Loucy (cell line): ENCODE measurements around the gene C7orf57.

Experiments
- H2AFZ ChIP-seq: fragments of 200-600 bp; sonication (generic); 2 replicates; pipeline ENCODE4 v1.6.0; 2016; ENCODE audit warnings: antibody characterized with exemption, mild to moderate bottlenecking, low read length, moderate library complexity
- H3F3A ChIP-seq: fragments of 200-600 bp; 2 replicates; pipeline ENCODE4 v1.6.0; 2016; ENCODE audit warnings: antibody characterized with exemption, low read depth, mild to moderate bottlenecking
- H3K27me3 ChIP-seq: fragments of 200-600 bp; sonication (generic); 2 replicates; pipeline ENCODE4 v1.6.1; 2014; ENCODE audit warnings: low read length, mild to moderate bottlenecking; ENCODE audit not compliant: insufficient read depth, poor library complexity, severe bottlenecking
- H3K36me3 ChIP-seq: fragments of 200-600 bp; sonication (generic); 2 replicates; pipeline ENCODE4 v1.6.1; 2016; ENCODE audit warnings: low read length; ENCODE audit not compliant: insufficient read depth
- H3K4me1 ChIP-seq: fragments of 200-600 bp; sonication (generic); 2 replicates; pipeline ENCODE4 v1.5.1; 2014; ENCODE audit warnings: low read length, mild to moderate bottlenecking; ENCODE audit not compliant: insufficient read depth, poor library complexity, severe bottlenecking
- H3K4me2 ChIP-seq: fragments of 200-600 bp; sonication (generic); 2 replicates; pipeline ENCODE4 v1.6.0; 2014; ENCODE audit warnings: antibody characterized with exemption, low read length, low read depth, mild to moderate bottlenecking; ENCODE audit not compliant: poor library complexity, severe bottlenecking
- H3K4me3 ChIP-seq: fragments of 200-600 bp; sonication (generic); 2 replicates; pipeline ENCODE4 v1.5.1; 2014; ENCODE audit warnings: low read length, mild to moderate bottlenecking, mixed read lengths; ENCODE audit not compliant: poor library complexity, severe bottlenecking
- H3K79me2 ChIP-seq: fragments of 200-600 bp; sonication (generic); 2 replicates; pipeline ENCODE4 v1.6.1; 2014; ENCODE audit warnings: low read length; ENCODE audit not compliant: insufficient read depth
- H3K9ac ChIP-seq: fragments of 200-600 bp; sonication (generic); 2 replicates; pipeline ENCODE4 v1.6.0; 2014; ENCODE audit warnings: mild to moderate bottlenecking, low read depth, low read length, moderate library complexity; ENCODE audit not compliant: poor library complexity, severe bottlenecking
- H3K9me2 ChIP-seq: fragments of 200-600 bp; sonication (generic); replicated peaks from 2 replicates; pipeline ENCODE4 v1.6.1; 2016; ENCODE audit warnings: low read depth, low read length, mixed read lengths
- H3K9me3 ChIP-seq: fragments of 200-600 bp; sonication (generic); 2 replicates; pipeline ENCODE4 v1.6.1; 2014; ENCODE audit warnings: mild to moderate bottlenecking, antibody characterized with exemption, low read length, low read depth; ENCODE audit not compliant: insufficient read depth
- H4K20me1 ChIP-seq: fragments of 200-600 bp; sonication (generic); 2 replicates; pipeline ENCODE4 v1.6.0; 2014; ENCODE audit warnings: antibody characterized with exemption, low read length, mild to moderate bottlenecking; ENCODE audit not compliant: insufficient read depth, poor library complexity, severe bottlenecking
- EZH2phosphoT487 ChIP-seq: fragments of 200-600 bp; IDR thresholded peaks from 2 replicates; pipeline ENCODE4 v1.6.1; 2018; ENCODE audit warnings: antibody characterized with exemption, mild to moderate bottlenecking, moderate library complexity, borderline replicate concordance
- TF ChIP-seq, protein P1 (sequence below): fragments of 200-600 bp; sonication (generic); conservative IDR thresholded peaks from 2 replicates; pipeline ENCODE4 v1.5.1; 2014; ENCODE audit warnings: mild to moderate bottlenecking, antibody characterized with exemption, low read length

The C7orf57 gene

DNA sequence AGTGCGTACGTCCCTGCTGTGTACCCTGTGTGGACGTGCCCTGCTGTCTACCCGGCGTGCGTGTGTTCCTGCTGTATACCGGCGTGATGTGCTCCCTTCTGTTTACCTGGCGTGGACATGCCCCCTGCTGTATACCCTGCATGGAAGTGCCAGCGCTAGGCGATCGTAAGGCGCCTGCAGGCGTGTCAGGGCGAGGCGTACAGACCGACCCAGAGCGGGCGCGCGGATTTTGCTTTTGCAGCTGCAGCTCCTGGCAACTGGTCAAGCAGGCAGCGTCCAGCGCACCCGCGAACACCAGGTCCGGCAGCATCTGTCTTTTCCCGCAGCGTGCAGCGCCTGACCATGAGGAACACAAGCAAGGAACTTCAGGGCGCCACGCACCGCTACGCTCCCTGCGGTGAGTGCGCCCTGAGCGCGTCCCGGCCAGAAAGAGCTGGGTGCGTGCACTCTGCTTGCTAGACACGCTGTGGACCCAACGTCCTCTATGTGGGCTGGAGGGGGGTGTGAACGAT lies 680 bp downstream of the C7orf57 start:
- Histone ChIP-seq H3K9ac (no peak overlapping the region), H3K9me3 (no peaks in the 10 kb centered on the region; the same call in 1 of the 2 replicates), H3K27me3 (no peaks in the 10 kb centered on the region), H3K4me2 (no peak overlapping the region), H3K4me3 (no peak overlapping the region), H3F3A (no peaks in the 10 kb centered on the region), H3K36me3 (no peaks in the 10 kb centered on the region), H4K20me1 (no peaks in the 10 kb centered on the region), H3K9me2 (no peaks in the 10 kb centered on the region), H2AFZ (no peak overlapping the region), H3K4me1 (no peaks in the 10 kb centered on the region), H3K79me2 (no peaks in the 10 kb centered on the region)
- TF ChIP-seq EZH2phosphoT487 = no peak
- TF ChIP-seq, protein P1, sequence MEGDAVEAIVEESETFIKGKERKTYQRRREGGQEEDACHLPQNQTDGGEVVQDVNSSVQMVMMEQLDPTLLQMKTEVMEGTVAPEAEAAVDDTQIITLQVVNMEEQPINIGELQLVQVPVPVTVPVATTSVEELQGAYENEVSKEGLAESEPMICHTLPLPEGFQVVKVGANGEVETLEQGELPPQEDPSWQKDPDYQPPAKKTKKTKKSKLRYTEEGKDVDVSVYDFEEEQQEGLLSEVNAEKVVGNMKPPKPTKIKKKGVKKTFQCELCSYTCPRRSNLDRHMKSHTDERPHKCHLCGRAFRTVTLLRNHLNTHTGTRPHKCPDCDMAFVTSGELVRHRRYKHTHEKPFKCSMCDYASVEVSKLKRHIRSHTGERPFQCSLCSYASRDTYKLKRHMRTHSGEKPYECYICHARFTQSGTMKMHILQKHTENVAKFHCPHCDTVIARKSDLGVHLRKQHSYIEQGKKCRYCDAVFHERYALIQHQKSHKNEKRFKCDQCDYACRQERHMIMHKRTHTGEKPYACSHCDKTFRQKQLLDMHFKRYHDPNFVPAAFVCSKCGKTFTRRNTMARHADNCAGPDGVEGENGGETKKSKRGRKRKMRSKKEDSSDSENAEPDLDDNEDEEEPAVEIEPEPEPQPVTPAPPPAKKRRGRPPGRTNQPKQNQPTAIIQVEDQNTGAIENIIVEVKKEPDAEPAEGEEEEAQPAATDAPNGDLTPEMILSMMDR = no peak

DNA sequence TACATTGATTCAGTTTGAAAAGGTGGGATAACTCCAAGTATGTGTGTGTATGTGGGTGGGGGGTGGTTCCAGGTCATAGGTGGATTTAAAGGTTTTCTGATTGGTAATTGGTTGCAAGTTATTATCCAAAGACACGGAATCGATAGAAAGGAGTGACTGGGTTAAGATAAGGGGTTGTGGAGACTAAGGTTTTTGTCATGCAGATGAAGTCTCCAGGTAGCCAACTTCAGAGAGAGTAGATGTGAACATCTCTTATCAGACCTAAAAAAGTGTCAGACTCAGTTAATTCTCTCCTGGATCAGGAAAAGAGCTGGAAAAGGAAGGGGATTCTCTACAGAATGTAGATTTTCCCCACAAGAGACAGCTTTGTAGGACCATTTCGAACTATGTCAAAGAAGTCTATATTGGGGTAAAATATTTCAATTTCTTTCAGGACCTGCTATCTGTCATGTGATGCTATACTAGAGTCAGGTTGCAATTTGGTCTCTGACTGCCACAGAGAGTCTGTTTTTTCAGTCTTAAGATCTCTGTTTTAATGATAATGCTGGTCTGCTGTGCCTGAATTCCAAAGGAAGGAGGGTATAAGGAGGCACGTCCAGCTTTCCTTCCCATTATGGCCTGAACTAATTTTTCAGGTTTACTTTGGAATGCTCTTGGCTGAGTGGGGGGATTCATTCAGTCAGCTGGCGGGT lies 3.6 kb downstream of the C7orf57 start:
- Histone ChIP-seq H3K79me2 (no peaks in the 10 kb centered on the region), H3K27me3 (no peaks in the 10 kb centered on the region), H2AFZ (no peak overlapping the region), H3K4me1 (no peaks in the 10 kb centered on the region), H3K4me3 (no peak overlapping the region), H3K9me3 (no peaks in the 10 kb centered on the region; the same call in 1 of the 2 replicates), H3K4me2 (no peak overlapping the region), H3K9me2 (no peaks in the 10 kb centered on the region), H4K20me1 (no peaks in the 10 kb centered on the region), H3F3A (no peaks in the 10 kb centered on the region), H3K36me3 (no peaks in the 10 kb centered on the region), H3K9ac (no peak overlapping the region)
- TF ChIP-seq, protein P1 = no peak
- TF ChIP-seq EZH2phosphoT487 = no peak

DNA sequence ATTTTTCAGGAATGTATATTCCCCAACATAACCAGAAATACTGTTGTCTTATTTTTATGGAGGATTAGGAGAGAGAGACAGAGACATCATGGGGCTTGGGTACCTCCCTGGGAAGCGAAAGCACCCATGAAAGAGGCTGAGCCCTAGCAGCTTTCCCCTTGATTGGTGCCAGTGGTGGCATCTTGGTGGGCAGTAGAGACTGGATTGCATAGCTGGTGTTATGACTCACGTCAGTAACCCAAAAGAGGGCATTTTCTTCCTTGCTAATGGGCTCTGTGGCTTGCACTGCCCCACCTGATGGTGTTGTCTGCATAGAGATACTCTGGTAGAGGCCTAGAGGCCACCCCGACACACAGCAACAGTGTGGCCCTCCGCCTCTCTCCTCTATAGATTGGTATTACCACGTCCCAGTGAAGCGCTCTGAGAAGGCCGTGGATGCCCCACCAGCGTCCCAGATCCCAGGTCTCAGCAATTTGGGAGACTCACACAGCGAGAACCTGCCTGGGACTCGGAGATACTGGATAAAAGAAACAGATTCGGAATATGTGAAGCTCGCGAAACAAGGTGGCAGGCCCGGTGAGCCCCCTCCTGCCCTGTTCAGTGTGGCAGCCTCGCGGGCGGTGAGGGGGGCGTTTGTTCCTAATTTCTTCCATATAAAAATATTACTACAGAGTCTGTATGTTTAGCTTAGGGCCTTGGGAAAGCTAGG lies 5.8 kb downstream of the C7orf57 start:
- no peaks in the 10 kb centered on the region for H3K9me2 ChIP-seq
- no peak overlapping the region for H3K4me2 ChIP-seq
- no peaks in the 10 kb centered on the region for H3K36me3 ChIP-seq
- H3K79me2 ChIP-seq = no peaks in the 10 kb centered on the region
- no peak overlapping the region for H2AFZ ChIP-seq
- no peak overlapping the region for H3K4me3 ChIP-seq
- TF ChIP-seq EZH2phosphoT487 = no peak
- TF ChIP-seq, protein P1 = no peak
- H3F3A ChIP-seq = no peaks in the 10 kb centered on the region
- H4K20me1 ChIP-seq = no peaks in the 10 kb centered on the region
- no peaks in the 10 kb centered on the region for H3K27me3 ChIP-seq
- no peaks in the 10 kb centered on the region; the same call in 1 of the 2 replicates for H3K9me3 ChIP-seq
- H3K9ac ChIP-seq = no peak overlapping the region
- H3K4me1 ChIP-seq = no peaks in the 10 kb centered on the region
